K562 (cell line): Measurements from ENCODE around the gene STXBP6.

Experiments used
- DPF2 ChIP-seq: fragments of 450-650 bp; IDR thresholded peaks from 2 replicates; pipeline ENCODE4 v1.6.1; 2016
- JUNB ChIP-seq: fragments of 450-650 bp; formaldehyde crosslinking; conservative IDR thresholded peaks from 2 replicates; pipeline ENCODE4 v1.4.0; 2020; ENCODE audit warnings: mild to moderate bottlenecking
- KLF16 ChIP-seq: IDR thresholded peaks from 2 replicates; pipeline ENCODE4 v1.6.1; 2016; ENCODE audit warnings: antibody characterized with exemption
- MTA3 ChIP-seq: fragments of 450-650 bp; formaldehyde crosslinking; IDR thresholded peaks from 2 replicates; pipeline ENCODE4 v1.6.1; 2017; ENCODE audit warnings: mild to moderate bottlenecking, borderline replicate concordance
- POLR2A ChIP-seq: fragments of 450-650 bp; conservative IDR thresholded peaks from 2 replicates; pipeline ENCODE4 v1.6.1; 2016
- RFX5 ChIP-seq: IDR thresholded peaks from 2 replicates; pipeline ENCODE4 v1.6.1; 2011; ENCODE audit warnings: low read depth, mild to moderate bottlenecking, improper control_type of control experiment, low read length
- TAF1 ChIP-seq: IDR thresholded peaks from 2 replicates; pipeline ENCODE4 v1.6.1; 2011; ENCODE audit warnings: mild to moderate bottlenecking, low read length, moderate library complexity; ENCODE audit not compliant: insufficient read depth, control insufficient read depth, severe bottlenecking; ENCODE audit errors: extremely low read depth
- TGIF2 ChIP-seq: sonication (generic); formaldehyde crosslinking; IDR thresholded peaks from 2 replicates; pipeline ENCODE4 v1.8.1; 2022; ENCODE audit warnings: mild to moderate bottlenecking, missing genetic modification reagents, moderate library complexity
- ZNF274 ChIP-seq: IDR thresholded peaks from 2 replicates; pipeline ENCODE4 v1.6.1; 2011; ENCODE audit warnings: low read depth, mild to moderate bottlenecking, low read length, moderate library complexity, borderline replicate concordance
- ZNF384 ChIP-seq: IDR thresholded peaks from 2 replicates; pipeline ENCODE4 v1.6.1; 2012; ENCODE audit warnings: low read depth, low read length, improper control_type of control experiment
- TF ChIP-seq, protein P1 (sequence below), 3 experiments: IDR thresholded peaks in 2 of 3; conservative IDR thresholded peaks in 1 of 3; 2 replicates each; pipeline ENCODE4 v1.5.1; 2011 to 2012; ENCODE audit warnings: low read length in 3 of 3, mild to moderate bottlenecking in 3 of 3, control low read depth in 2 of 3, improper control_type of control experiment in 1 of 3, inconsistent platforms in 1 of 3, low read depth in 1 of 3, mixed read lengths in 1 of 3, moderate library complexity in 1 of 3; ENCODE audit not compliant: insufficient read depth in 2 of 3
- TF ChIP-seq, protein P2 (sequence below): sonication (generic); formaldehyde crosslinking; IDR thresholded peaks from 2 replicates; pipeline ENCODE4 v1.8.1; 2022; ENCODE audit warnings: missing genetic modification reagents
- TF ChIP-seq, protein P3 (sequence below): fragments of 450-650 bp; formaldehyde crosslinking; IDR thresholded peaks from 2 replicates; pipeline ENCODE4 v1.4.0; 2022; ENCODE audit warnings: missing genetic modification characterization
- TF ChIP-seq, protein P4 (sequence below), 2 experiments: fragments of 450-650 bp in 1 of 2; sonication (generic) in 1 of 2; formaldehyde crosslinking in 1 of 2; IDR thresholded peaks; 2 replicates each; pipeline versions ENCODE4 v1.7.1 to v1.9.0; 2016 to 2022; ENCODE audit warnings: inconsistent platforms in 1 of 2, mild to moderate bottlenecking in 1 of 2, missing genetic modification reagents in 1 of 2

DNA sequence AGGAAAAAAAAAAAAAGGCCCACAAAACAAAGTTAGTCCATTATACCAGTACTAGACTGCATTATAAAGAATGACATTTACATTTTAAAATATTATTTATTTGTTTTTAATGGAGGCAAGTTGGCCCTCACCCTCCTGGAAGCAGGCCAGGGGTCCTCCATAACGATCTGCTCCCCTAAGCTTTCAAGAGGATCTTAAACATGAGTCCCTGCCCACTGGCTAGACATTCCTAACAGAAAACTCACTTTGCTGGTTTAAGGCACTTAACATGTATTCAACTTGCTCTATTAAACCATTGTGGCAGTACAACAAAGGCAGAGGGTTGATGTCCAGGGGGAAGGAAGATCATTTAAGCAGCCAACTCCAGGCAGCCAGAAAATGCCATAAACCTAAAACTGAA lies 111.4 kb downstream of the STXBP6 start:
- TF ChIP-seq POLR2A (no peak), JUNB (no peak), DPF2 (no peak), TAF1 (no peak), TGIF2 (CRISPR knock-in tag) (no peak), KLF16 (no peak), ZNF384 (no peak), ZNF274 (no peak), MTA3 (no peak), RFX5 (no peak)
- TF ChIP-seq, protein P1, sequence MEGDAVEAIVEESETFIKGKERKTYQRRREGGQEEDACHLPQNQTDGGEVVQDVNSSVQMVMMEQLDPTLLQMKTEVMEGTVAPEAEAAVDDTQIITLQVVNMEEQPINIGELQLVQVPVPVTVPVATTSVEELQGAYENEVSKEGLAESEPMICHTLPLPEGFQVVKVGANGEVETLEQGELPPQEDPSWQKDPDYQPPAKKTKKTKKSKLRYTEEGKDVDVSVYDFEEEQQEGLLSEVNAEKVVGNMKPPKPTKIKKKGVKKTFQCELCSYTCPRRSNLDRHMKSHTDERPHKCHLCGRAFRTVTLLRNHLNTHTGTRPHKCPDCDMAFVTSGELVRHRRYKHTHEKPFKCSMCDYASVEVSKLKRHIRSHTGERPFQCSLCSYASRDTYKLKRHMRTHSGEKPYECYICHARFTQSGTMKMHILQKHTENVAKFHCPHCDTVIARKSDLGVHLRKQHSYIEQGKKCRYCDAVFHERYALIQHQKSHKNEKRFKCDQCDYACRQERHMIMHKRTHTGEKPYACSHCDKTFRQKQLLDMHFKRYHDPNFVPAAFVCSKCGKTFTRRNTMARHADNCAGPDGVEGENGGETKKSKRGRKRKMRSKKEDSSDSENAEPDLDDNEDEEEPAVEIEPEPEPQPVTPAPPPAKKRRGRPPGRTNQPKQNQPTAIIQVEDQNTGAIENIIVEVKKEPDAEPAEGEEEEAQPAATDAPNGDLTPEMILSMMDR (IDR thresholded peaks at IDR 0.05 in 2 of 3, conservative IDR thresholded peaks at IDR 0.05 in 1 of 3; ENCODE audit: insufficient read depth in 2 of 3, low read depth in 1 of 3, low read length in 3 of 3) = no peak
- TF ChIP-seq, protein P2, sequence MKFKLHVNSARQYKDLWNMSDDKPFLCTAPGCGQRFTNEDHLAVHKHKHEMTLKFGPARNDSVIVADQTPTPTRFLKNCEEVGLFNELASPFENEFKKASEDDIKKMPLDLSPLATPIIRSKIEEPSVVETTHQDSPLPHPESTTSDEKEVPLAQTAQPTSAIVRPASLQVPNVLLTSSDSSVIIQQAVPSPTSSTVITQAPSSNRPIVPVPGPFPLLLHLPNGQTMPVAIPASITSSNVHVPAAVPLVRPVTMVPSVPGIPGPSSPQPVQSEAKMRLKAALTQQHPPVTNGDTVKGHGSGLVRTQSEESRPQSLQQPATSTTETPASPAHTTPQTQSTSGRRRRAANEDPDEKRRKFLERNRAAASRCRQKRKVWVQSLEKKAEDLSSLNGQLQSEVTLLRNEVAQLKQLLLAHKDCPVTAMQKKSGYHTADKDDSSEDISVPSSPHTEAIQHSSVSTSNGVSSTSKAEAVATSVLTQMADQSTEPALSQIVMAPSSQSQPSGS (CRISPR knock-in tag) = no peak
- TF ChIP-seq, protein P3, sequence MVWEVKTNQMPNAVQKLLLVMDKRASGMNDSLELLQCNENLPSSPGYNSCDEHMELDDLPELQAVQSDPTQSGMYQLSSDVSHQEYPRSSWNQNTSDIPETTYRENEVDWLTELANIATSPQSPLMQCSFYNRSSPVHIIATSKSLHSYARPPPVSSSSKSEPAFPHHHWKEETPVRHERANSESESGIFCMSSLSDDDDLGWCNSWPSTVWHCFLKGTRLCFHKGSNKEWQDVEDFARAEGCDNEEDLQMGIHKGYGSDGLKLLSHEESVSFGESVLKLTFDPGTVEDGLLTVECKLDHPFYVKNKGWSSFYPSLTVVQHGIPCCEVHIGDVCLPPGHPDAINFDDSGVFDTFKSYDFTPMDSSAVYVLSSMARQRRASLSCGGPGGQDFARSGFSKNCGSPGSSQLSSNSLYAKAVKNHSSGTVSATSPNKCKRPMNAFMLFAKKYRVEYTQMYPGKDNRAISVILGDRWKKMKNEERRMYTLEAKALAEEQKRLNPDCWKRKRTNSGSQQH (CRISPR knock-in tag) = no peak
- TF ChIP-seq, protein P4, sequence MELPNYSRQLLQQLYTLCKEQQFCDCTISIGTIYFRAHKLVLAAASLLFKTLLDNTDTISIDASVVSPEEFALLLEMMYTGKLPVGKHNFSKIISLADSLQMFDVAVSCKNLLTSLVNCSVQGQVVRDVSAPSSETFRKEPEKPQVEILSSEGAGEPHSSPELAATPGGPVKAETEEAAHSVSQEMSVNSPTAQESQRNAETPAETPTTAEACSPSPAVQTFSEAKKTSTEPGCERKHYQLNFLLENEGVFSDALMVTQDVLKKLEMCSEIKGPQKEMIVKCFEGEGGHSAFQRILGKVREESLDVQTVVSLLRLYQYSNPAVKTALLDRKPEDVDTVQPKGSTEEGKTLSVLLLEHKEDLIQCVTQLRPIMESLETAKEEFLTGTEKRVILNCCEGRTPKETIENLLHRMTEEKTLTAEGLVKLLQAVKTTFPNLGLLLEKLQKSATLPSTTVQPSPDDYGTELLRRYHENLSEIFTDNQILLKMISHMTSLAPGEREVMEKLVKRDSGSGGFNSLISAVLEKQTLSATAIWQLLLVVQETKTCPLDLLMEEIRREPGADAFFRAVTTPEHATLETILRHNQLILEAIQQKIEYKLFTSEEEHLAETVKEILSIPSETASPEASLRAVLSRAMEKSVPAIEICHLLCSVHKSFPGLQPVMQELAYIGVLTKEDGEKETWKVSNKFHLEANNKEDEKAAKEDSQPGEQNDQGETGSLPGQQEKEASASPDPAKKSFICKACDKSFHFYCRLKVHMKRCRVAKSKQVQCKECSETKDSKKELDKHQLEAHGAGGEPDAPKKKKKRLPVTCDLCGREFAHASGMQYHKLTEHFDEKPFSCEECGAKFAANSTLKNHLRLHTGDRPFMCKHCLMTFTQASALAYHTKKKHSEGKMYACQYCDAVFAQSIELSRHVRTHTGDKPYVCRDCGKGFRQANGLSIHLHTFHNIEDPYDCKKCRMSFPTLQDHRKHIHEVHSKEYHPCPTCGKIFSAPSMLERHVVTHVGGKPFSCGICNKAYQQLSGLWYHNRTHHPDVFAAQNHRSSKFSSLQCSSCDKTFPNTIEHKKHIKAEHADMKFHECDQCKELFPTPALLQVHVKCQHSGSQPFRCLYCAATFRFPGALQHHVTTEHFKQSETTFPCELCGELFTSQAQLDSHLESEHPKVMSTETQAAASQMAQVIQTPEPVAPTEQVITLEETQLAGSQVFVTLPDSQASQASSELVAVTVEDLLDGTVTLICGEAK (IDR thresholded peaks at IDR 0.05) = no peak
- TF ChIP-seq, protein P4 (CRISPR knock-in tag; IDR thresholded peaks at IDR 0.05) = no peak
